ENCODE results near the gene MICAL3.

DNA sequence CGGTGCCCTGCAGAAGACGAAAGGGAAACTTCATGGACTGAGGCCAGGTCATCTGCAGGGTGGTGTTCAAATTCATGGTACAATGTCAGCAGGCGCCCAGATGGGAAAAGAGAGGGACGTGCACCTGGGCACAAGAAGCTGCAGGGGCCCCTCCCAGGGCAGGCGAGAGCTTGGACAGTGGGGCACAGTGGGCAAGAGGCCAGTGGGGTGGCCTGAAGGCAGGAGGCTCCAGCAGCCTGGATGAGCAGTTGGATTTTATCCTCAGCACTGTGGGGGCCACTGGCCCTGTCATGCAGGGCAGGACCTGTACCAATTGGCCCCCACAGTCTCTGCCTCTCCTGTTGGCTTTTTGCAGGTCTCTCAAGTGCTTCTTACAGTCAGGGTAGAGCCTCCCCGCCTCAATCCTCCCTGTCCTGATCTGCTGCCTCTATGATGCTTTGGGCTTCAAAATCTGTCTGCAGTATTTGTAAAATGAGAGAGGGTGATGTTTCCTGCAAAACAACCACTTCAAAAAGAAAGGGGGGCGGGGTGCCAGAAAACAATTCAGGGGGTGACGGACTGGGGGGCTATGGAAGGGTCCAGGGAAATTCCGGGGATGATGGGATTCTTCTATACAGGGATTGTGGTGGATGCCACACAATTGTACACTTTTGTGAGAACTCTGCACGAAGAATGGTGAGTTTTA lies 248.4 kb downstream of the MICAL3 start:
- no peak for TF ChIP-seq GABPA (IDR thresholded peaks at IDR 0.05; ENCODE audit: low read depth)
- TF ChIP-seq, protein P1, sequence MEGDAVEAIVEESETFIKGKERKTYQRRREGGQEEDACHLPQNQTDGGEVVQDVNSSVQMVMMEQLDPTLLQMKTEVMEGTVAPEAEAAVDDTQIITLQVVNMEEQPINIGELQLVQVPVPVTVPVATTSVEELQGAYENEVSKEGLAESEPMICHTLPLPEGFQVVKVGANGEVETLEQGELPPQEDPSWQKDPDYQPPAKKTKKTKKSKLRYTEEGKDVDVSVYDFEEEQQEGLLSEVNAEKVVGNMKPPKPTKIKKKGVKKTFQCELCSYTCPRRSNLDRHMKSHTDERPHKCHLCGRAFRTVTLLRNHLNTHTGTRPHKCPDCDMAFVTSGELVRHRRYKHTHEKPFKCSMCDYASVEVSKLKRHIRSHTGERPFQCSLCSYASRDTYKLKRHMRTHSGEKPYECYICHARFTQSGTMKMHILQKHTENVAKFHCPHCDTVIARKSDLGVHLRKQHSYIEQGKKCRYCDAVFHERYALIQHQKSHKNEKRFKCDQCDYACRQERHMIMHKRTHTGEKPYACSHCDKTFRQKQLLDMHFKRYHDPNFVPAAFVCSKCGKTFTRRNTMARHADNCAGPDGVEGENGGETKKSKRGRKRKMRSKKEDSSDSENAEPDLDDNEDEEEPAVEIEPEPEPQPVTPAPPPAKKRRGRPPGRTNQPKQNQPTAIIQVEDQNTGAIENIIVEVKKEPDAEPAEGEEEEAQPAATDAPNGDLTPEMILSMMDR (IDR thresholded peaks at IDR 0.05; ENCODE audit: insufficient read depth, low read length), result no peak
